ENCODE measurements around the gene PRR5L.

PRR5L gene

GRCh38 chr11:36469881-36470802 is 174.1 kb downstream of the PRR5L start:
- peak overlapping the region; percentile 95 for H3K27ac ChIP-seq (ENCODE audit: low read length, poor library complexity, severe bottlenecking)
- peak; percentile 45 for DNase-seq
- no peak overlapping the region for H3K14ac ChIP-seq (ENCODE audit: low read length in 2 of 2)
- no peak overlapping the region for H3K4me3 ChIP-seq (ENCODE audit: insufficient read depth in 1 of 2, low read depth in 1 of 2, low read length in 2 of 2)
- H3K27me3 ChIP-seq (ENCODE audit: control insufficient read depth in 1 of 2, insufficient read depth in 1 of 2, low read length in 2 of 2): peaks cover 0 to 3% of the 10 kb centered on the region in 2 experiments
- H4K8ac ChIP-seq (ENCODE audit: low read length): no peak overlapping the region
- peak overlapping the region; percentile 24 for H3K9ac ChIP-seq (ENCODE audit: low read length)
- no peak overlapping the region for H4K91ac ChIP-seq (ENCODE audit: low read length)
- H2BK120ac ChIP-seq (ENCODE audit: low read depth, low read length): no peak overlapping the region
- 39% methylated on average over 5 of the region's 5 CpGs for WGBS
- H3K36me3 ChIP-seq (ENCODE audit: control insufficient read depth in 1 of 2, insufficient read depth in 2 of 2, low read depth in 1 of 2, low read length in 2 of 2): peaks cover 0 to 5% of the 10 kb centered on the region in 2 experiments
- no peak overlapping the region for H2BK15ac ChIP-seq (ENCODE audit: low read depth, poor library complexity, severe bottlenecking)
- peak overlapping the region; percentile 92 for H2AK5ac ChIP-seq (ENCODE audit: low read length, severe bottlenecking)
- no peak overlapping the region for H3K18ac ChIP-seq (ENCODE audit: low read depth in 1 of 2, low read length in 2 of 2)
- H3K79me1 ChIP-seq (replicated peaks; ENCODE audit: low read length, poor library complexity, severe bottlenecking): no peaks in the 10 kb centered on the region
- no peak overlapping the region for H3K23ac ChIP-seq (ENCODE audit: low read length in 2 of 2)
- H3K4me2 ChIP-seq (ENCODE audit: low read length, poor library complexity, severe bottlenecking): peak overlapping the region; percentile 2
- H3K4me1 ChIP-seq (ENCODE audit: control insufficient read depth, insufficient read depth, low read depth, low read length): peaks cover 15% of the 10 kb centered on the region
- H2AFZ ChIP-seq (ENCODE audit: low read depth, low read length): no peak overlapping the region
- H3K9me3 ChIP-seq (ENCODE audit: control insufficient read depth, low read length): no peaks in the 10 kb centered on the region
- H3K4ac ChIP-seq (ENCODE audit: low read depth in 1 of 2, low read length in 2 of 2): no peak overlapping the region
- H2BK12ac ChIP-seq (ENCODE audit: low read length in 2 of 2): no peak overlapping the region
- peak overlapping the region; percentile 36 for H2BK5ac ChIP-seq (ENCODE audit: low read depth, low read length, poor library complexity, severe bottlenecking)

GRCh38 chr11:36471577-36471976 is 175.5 kb downstream of the PRR5L start:
- H2BK12ac ChIP-seq (ENCODE audit: low read length in 2 of 2): no peak overlapping the region
- H3K4me3 ChIP-seq (ENCODE audit: insufficient read depth in 1 of 2, low read depth in 1 of 2, low read length in 2 of 2): no peak overlapping the region
- no peak overlapping the region for H4K91ac ChIP-seq (ENCODE audit: low read length)
- H3K23ac ChIP-seq (ENCODE audit: low read length in 2 of 2): no peak overlapping the region
- H3K27ac ChIP-seq (ENCODE audit: low read length, poor library complexity, severe bottlenecking): no peak overlapping the region
- no peak overlapping the region for H2BK5ac ChIP-seq (ENCODE audit: low read depth, low read length, poor library complexity, severe bottlenecking)
- H4K8ac ChIP-seq (ENCODE audit: low read length): no peak overlapping the region
- DNase-seq: no peak
- no peak overlapping the region for H2BK120ac ChIP-seq (ENCODE audit: low read depth, low read length)
- H3K14ac ChIP-seq (ENCODE audit: low read length in 2 of 2): no peak overlapping the region
- H3K4me2 ChIP-seq (ENCODE audit: low read length, poor library complexity, severe bottlenecking): no peak overlapping the region
- peaks cover 14% of the 10 kb centered on the region for H3K4me1 ChIP-seq (ENCODE audit: control insufficient read depth, insufficient read depth, low read depth, low read length)
- H3K79me1 ChIP-seq (replicated peaks; ENCODE audit: low read length, poor library complexity, severe bottlenecking): no peaks in the 10 kb centered on the region
- no peak overlapping the region for H2AFZ ChIP-seq (ENCODE audit: low read depth, low read length)
- no peak overlapping the region for H3K18ac ChIP-seq (ENCODE audit: low read depth in 1 of 2, low read length in 2 of 2)
- H3K27me3 ChIP-seq (ENCODE audit: control insufficient read depth in 1 of 2, insufficient read depth in 1 of 2, low read length in 2 of 2): peaks cover 0 to 3% of the 10 kb centered on the region in 2 experiments
- H2AK5ac ChIP-seq (ENCODE audit: low read length, severe bottlenecking): no peak overlapping the region
- peaks cover 0 to 5% of the 10 kb centered on the region in 2 experiments for H3K36me3 ChIP-seq (ENCODE audit: control insufficient read depth in 1 of 2, insufficient read depth in 2 of 2, low read depth in 1 of 2, low read length in 2 of 2)
- no peaks in the 10 kb centered on the region for H3K9me3 ChIP-seq (ENCODE audit: control insufficient read depth, low read length)
- 94% methylated on average over 1 of the region's 1 CpG for WGBS
- no peak overlapping the region for H2BK15ac ChIP-seq (ENCODE audit: low read depth, poor library complexity, severe bottlenecking)
- H3K9ac ChIP-seq (ENCODE audit: low read length): no peak overlapping the region
- no peak overlapping the region for H3K4ac ChIP-seq (ENCODE audit: low read depth in 1 of 2, low read length in 2 of 2)

DNA sequence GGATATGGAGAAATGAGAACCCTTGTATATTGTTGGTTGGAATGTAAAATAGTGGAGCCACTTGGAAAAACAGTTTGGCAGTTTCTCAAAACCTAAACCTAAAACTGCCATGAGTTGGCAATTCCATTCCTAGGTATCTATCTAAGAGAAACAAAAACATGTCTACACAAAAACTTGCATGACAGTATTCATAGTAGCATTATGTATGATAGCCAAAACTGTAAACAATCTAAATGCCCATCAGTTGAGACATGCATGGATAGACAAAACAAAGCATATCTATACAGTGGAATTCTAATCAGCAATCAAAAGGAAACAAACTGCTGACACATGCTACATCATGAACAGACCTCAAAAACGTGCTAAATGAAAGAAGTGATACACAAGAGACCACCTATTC is 179.1 kb downstream of the PRR5L start:
- Histone ChIP-seq H3K79me1 (replicated peaks; ENCODE audit: low read length, poor library complexity, severe bottlenecking) (peaks cover 2% of the 10 kb centered on the region), H3K4me1 (ENCODE audit: control insufficient read depth, insufficient read depth, low read depth, low read length) (peaks cover 4% of the 10 kb centered on the region), H2BK12ac (ENCODE audit: low read length in 2 of 2) (no peak overlapping the region), H2AFZ (ENCODE audit: low read depth, low read length) (no peak overlapping the region), H3K4me2 (ENCODE audit: low read length, poor library complexity, severe bottlenecking) (no peak overlapping the region), H4K91ac (ENCODE audit: low read length) (no peak overlapping the region), H3K9ac (ENCODE audit: low read length) (no peak overlapping the region), H3K18ac (ENCODE audit: low read depth in 1 of 2, low read length in 2 of 2) (no peak overlapping the region), H3K14ac (ENCODE audit: low read length in 2 of 2) (no peak overlapping the region), H3K9me3 (ENCODE audit: control insufficient read depth, low read length) (no peaks in the 10 kb centered on the region), H2BK5ac (ENCODE audit: low read depth, low read length, poor library complexity, severe bottlenecking) (no peak overlapping the region), H3K27ac (ENCODE audit: low read length, poor library complexity, severe bottlenecking) (no peak overlapping the region), H3K4me3 (ENCODE audit: insufficient read depth in 1 of 2, low read depth in 1 of 2, low read length in 2 of 2) (no peak overlapping the region), H2AK5ac (ENCODE audit: low read length, severe bottlenecking) (no peak overlapping the region), H3K4ac (ENCODE audit: low read depth in 1 of 2, low read length in 2 of 2) (no peak overlapping the region), H3K23ac (ENCODE audit: low read length in 2 of 2) (no peak overlapping the region), H3K36me3 (ENCODE audit: control insufficient read depth in 1 of 2, insufficient read depth in 2 of 2, low read depth in 1 of 2, low read length in 2 of 2) (no peaks in the 10 kb centered on the region), H2BK120ac (ENCODE audit: low read depth, low read length) (no peak overlapping the region), H3K27me3 (ENCODE audit: control insufficient read depth in 1 of 2, insufficient read depth in 1 of 2, low read length in 2 of 2) (no peaks in the 10 kb centered on the region), H2BK15ac (ENCODE audit: low read depth, poor library complexity, severe bottlenecking) (no peak overlapping the region), H4K8ac (ENCODE audit: low read length) (no peak overlapping the region)
- WGBS: no CpG with 5 or more reads among the region's 1 CpG
- DNase-seq: no peak

- Histone ChIP-seq H3K9me3 (ENCODE audit: control insufficient read depth, low read length) (no peaks in the 10 kb centered on the region), H2AFZ (ENCODE audit: low read depth, low read length) (no peak overlapping the region), H3K27ac (ENCODE audit: low read length, poor library complexity, severe bottlenecking) (no peak overlapping the region), H2AK5ac (ENCODE audit: low read length, severe bottlenecking) (no peak overlapping the region), H4K8ac (ENCODE audit: low read length) (no peak overlapping the region), H3K4me2 (ENCODE audit: low read length, poor library complexity, severe bottlenecking) (no peak overlapping the region), H3K4me3 (ENCODE audit: insufficient read depth in 1 of 2, low read depth in 1 of 2, low read length in 2 of 2) (no peak overlapping the region), H2BK15ac (ENCODE audit: low read depth, poor library complexity, severe bottlenecking) (no peak overlapping the region), H3K23ac (ENCODE audit: low read length in 2 of 2) (no peak overlapping the region), H3K14ac (ENCODE audit: low read length in 2 of 2) (no peak overlapping the region), H3K79me1 (replicated peaks; ENCODE audit: low read length, poor library complexity, severe bottlenecking) (peaks cover 2% of the 10 kb centered on the region), H3K27me3 (ENCODE audit: control insufficient read depth in 1 of 2, insufficient read depth in 1 of 2, low read length in 2 of 2) (no peaks in the 10 kb centered on the region), H2BK5ac (ENCODE audit: low read depth, low read length, poor library complexity, severe bottlenecking) (no peak overlapping the region), H3K4me1 (ENCODE audit: control insufficient read depth, insufficient read depth, low read depth, low read length) (no peaks in the 10 kb centered on the region), H4K91ac (ENCODE audit: low read length) (no peak overlapping the region), H3K4ac (ENCODE audit: low read depth in 1 of 2, low read length in 2 of 2) (no peak overlapping the region), H3K18ac (ENCODE audit: low read depth in 1 of 2, low read length in 2 of 2) (no peak overlapping the region), H3K9ac (ENCODE audit: low read length) (peak overlapping the region; percentile 8), H2BK120ac (ENCODE audit: low read depth, low read length) (no peak overlapping the region), H2BK12ac (ENCODE audit: low read length in 2 of 2) (no peak overlapping the region), H3K36me3 (ENCODE audit: control insufficient read depth in 1 of 2, insufficient read depth in 2 of 2, low read depth in 1 of 2, low read length in 2 of 2) (peaks cover 0 to 2% of the 10 kb centered on the region in 2 experiments)
- WGBS: 60% methylated on average over 2 of the region's 2 CpGs
- DNase-seq: peak; percentile 73
Observed at GRCh38 chr11:36478700-36479329, 182.7 kb downstream of the PRR5L start.

Data from mesenchymal stem cell (in vitro differentiated cells and primary cell).